ENCODE results near the gene SON.
"Not testable (repeated sequence)": the region's sequence is repeated elsewhere in the genome, so short reads cannot be mapped to it uniquely, and the experiment has no call there.

SON gene

GRCh38 chr21:33546086-33546485, 3.2 kb downstream of the SON start:
- no peak for DNase-seq (ENCODE audit: low spot score)

DNA sequence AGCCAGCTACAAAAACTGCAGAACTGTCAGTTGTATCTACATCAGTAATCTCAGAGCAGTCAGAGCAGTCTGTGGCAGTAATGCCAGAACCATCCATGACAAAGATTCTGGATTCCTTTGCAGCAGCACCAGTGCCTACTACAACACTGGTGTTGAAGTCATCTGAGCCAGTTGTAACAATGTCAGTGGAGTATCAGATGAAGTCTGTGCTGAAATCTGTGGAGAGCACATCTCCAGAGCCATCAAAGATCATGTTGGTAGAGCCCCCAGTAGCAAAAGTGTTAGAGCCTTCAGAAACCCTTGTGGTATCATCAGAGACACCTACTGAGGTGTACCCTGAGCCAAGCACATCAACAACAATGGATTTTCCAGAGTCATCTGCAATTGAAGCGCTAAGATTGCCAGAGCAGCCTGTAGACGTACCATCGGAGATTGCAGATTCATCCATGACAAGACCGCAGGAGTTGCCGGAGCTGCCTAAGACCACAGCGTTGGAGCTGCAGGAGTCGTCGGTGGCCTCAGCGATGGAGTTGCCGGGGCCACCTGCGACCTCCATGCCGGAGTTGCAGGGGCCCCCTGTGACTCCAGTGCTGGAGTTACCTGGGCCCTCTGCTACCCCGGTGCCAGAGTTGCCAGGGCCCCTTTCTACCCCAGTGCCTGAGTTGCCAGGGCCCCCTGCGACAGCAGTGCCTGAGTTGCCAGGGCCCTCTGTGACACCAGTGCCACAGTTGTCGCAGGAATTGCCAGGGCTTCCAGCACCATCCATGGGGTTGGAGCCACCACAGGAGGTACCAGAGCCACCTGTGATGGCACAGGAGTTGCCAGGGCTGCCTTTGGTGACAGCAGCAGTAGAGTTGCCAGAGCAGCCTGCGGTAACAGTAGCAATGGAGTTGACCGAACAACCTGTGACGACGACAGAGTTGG, 7.3 kb downstream of the SON start:
- no peak for DNase-seq (ENCODE audit: low spot score)

DNA sequence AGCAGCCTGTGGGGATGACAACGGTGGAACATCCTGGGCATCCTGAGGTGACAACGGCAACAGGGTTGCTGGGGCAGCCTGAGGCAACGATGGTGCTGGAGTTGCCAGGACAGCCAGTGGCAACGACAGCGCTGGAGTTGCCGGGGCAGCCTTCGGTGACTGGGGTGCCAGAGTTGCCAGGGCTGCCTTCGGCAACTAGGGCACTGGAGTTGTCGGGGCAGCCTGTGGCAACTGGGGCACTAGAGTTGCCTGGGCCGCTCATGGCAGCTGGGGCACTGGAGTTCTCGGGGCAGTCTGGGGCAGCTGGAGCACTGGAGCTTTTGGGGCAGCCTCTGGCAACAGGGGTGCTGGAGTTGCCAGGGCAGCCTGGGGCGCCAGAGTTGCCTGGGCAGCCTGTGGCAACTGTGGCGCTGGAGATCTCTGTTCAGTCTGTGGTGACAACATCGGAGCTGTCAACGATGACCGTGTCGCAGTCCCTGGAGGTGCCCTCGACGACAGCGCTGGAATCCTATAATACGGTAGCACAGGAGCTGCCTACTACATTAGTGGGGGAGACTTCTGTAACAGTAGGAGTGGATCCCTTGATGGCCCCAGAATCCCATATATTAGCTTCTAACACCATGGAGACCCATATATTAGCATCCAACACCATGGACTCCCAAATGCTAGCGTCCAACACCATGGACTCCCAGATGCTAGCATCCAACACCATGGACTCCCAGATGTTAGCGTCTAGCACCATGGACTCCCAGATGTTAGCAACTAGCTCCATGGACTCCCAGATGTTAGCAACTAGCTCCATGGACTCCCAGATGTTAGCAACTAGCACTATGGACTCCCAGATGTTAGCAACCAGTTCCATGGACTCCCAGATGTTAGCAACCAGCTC, 8.2 kb downstream of the SON start:
- DNase-seq (ENCODE audit: low spot score): no peak

- no peak for DNase-seq (ENCODE audit: low spot score)
Measured at GRCh38 chr21:33551664-33552063, 8.8 kb downstream of the SON start.

GRCh38 chr21:33552093-33552998, 9.5 kb downstream of the SON start:
- no peak for DNase-seq (ENCODE audit: low spot score)

DNA sequence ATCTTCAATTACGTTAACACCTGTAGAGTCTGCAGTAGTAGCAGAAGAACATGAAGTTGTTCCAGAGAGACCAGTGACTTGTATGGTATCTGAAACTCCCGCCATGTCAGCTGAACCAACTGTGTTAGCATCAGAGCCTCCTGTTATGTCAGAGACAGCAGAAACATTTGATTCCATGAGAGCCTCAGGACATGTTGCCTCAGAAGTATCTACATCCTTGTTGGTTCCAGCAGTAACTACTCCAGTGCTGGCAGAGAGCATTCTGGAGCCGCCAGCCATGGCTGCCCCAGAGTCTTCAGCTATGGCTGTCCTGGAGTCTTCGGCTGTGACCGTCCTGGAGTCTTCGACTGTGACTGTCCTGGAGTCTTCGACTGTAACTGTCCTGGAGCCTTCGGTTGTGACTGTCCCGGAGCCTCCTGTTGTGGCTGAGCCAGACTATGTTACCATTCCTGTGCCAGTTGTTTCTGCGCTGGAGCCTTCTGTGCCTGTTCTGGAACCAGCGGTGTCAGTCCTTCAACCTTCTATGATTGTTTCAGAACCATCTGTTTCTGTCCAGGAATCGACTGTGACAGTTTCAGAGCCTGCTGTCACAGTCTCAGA, 10.3 kb downstream of the SON start:
- no peak for DNase-seq (ENCODE audit: low spot score)

DNA sequence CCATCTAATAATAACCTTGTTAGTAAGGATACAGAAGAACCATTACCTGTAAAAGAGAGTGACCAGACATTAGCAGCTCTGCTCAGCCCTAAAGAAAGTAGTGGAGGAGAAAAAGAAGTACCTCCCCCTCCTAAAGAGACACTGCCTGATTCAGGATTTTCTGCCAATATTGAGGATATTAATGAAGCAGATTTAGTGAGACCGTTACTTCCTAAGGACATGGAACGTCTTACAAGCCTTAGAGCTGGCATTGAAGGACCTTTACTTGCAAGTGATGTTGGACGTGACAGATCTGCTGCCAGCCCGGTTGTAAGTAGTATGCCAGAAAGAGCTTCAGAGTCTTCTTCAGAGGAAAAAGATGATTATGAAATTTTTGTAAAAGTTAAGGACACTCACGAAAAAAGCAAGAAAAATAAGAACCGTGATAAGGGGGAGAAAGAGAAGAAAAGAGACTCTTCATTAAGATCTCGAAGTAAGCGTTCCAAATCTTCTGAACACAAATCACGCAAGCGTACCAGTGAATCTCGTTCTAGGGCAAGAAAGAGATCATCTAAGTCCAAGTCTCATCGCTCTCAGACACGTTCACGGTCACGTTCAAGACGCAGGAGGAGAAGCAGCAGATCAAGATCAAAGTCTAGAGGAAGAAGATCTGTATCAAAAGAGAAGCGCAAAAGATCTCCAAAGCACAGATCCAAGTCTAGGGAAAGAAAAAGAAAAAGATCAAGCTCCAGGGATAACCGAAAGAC, 11.6 kb downstream of the SON start:
- no peak for DNase-seq (ENCODE audit: low spot score)

DNA sequence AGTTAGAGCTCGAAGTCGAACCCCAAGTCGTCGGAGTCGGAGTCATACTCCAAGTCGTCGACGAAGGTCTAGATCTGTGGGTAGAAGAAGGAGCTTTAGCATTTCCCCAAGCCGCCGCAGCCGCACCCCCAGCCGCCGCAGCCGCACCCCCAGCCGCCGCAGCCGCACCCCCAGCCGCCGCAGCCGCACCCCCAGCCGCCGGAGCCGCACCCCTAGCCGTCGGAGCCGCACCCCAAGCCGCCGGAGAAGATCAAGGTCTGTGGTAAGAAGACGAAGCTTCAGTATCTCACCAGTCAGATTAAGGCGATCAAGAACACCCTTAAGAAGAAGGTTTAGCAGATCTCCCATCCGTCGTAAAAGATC, 12.1 kb downstream of the SON start:
- no peak for DNase-seq (ENCODE audit: low spot score)

DNA sequence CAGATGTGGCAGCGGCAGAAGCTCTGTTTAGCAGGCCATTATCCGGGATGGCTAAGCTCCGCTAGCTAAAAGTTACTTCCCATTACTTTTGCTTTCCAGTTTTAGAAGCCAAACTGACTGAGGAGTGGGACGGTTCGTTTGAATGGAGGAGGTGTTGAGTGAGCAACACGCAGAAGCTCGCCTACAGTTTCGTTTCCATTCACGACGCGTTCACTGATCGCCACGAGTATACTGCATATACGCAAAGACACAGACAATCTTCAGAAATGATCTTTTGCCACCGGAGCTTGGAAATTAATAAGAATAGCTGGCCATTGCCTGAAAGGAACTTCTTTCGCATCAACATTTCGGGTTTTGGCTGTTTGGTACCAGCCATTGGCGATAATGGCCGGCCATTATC, 14.6 kb downstream of the SON start:
- DNase-seq (ENCODE audit: low spot score): no peak

DNA sequence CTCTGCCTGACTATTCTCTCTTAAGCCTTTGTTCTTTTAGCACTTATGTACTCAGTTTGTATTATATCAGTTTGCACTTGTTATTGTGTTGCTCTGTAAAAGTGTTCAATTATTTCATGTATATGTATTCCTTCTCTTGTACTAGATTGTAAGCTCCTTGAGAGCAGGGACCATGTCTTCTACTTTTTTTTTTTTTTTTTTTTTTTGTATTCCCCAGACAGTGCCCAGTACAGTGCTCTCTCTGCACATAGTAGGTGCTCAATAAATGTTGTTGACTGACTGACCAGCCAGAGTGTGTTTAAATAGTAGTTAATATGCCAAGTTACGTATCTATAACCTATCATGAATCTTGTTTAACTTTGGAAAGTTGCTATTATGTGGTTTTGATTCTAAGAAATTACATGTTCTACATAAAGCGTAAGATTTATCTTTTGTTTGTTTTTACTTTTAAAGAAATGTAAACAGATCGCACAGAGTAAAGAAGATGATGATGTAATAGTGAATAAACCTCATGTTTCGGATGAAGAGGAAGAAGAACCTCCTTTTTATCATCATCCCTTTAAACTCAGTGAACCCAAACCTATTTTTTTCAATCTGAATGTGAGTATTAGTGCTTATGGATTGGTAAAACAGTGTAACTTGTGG, 16.1 kb downstream of the SON start:
- no peak for DNase-seq (ENCODE audit: low spot score)

- DNase-seq (ENCODE audit: low spot score): no peak
Measured at GRCh38 chr21:33559813-33560212, 17.0 kb downstream of the SON start.

GRCh38 chr21:33560965-33561364, 18.1 kb downstream of the SON start:
- DNase-seq (ENCODE audit: low spot score): no peak

GRCh38 chr21:33561373-33561772, 18.5 kb downstream of the SON start:
- DNase-seq (ENCODE audit: low spot score): no peak

DNA sequence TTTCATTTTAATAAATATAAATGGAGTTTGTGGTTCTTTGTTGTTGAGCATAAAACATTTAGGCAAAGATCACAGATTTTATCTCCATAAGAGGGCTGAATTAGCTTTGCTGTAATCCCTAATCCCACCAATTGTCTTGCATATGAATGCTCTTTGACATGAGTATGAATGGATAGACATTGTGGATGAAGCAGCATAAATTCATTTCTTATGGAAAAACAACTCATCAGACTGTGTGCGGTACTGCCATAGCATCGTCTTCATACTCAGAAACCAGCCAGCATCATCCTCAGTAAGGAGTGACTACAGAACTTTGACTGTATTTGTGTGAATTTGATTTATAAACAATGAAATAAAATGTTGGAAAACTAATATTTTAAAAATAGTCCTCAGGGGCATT, 19.6 kb downstream of the SON start:
- DNase-seq (ENCODE audit: low spot score): no peak

- no peak for DNase-seq (ENCODE audit: low spot score)
Measured at GRCh38 chr21:33566514-33566913, 23.7 kb downstream of the SON start.

GRCh38 chr21:33567914-33568313, 25.1 kb downstream of the SON start:
- no peak for DNase-seq (ENCODE audit: low spot score)

DNA sequence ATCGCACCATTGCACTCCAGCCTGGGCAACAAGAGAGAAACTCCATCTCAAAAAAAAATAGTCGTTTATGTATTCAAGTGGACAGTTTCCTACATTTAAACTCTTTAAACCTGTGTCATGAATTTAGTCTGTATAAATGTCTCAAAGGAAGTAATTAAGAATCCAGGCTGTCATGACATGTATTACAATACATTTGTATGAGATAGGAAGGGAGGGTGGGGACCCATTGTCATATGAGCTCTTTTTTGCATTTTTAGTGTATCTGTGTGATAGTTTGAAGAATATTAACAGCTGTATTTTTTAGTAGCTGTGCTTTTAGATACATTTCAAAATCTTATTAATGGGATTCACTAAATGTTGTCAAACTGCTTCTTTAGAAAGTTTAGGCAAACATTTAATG, 25.6 kb downstream of the SON start:
- DNase-seq (ENCODE audit: low spot score): no peak

GRCh38 chr21:33569991-33570390, 27.2 kb downstream of the SON start:
- DNase-seq (ENCODE audit: low spot score): no peak

- DNase-seq (ENCODE audit: low spot score): no peak
Measured at GRCh38 chr21:33572350-33572749, 29.5 kb downstream of the SON start.

GRCh38 chr21:33576741-33577141, 33.9 kb downstream of the SON start:
- DNase-seq (ENCODE audit: low spot score): not testable (repeated sequence)
